B cell (primary cell): ENCODE data around the gene TBC1D3B.

Experiments used
- CTCF ChIP-seq: fragments of 200-600 bp; IDR thresholded peaks from one replicate; pipeline ENCODE4 v1.8.0; 2022; ENCODE audit warnings: antibody characterized with exemption, mild to moderate bottlenecking
- EZH2 ChIP-seq: IDR thresholded peaks from 2 replicates; pipeline ENCODE4 v1.6.1; 2012; ENCODE audit warnings: borderline replicate concordance, low read depth, mild to moderate bottlenecking, moderate library complexity, low read length; ENCODE audit not compliant: insufficient read depth, poor library complexity, severe bottlenecking

- TF ChIP-seq EZH2 (no peak), CTCF (peak; percentile 100)
Observed at GRCh38 chr17:36148559-36149295, 27.7 kb downstream of the TBC1D3B start.
